SK-N-SH (cell line): ENCODE measurements around the gene SLC26A11. TPM values are rescaled to one million over a fixed set of nuclear protein-coding genes. Genes with fewer than 3 reads are reported as not detected.

Experiments used
- CTCF ChIA-PET: fragments of 300-600, 350-600 bp; formaldehyde crosslinking; extraction: SDS; loops from one replicate; lab custom pipeline; 2021; lab: Yijun Ruan, JAX
- POLR2A ChIA-PET: fragments of 350-600 bp; sonication (Branson Sonifier 250); formaldehyde crosslinking; extraction: SDS; loops from one replicate; lab custom pipeline; 2020; ENCODE audit warnings: antibody characterized with exemption, inconsistent platforms; lab: Yijun Ruan, JAX
- DNase-seq: peaks from one replicate; pipeline ENCODE4 v3.0.0; 2012
- H2AFZ ChIP-seq: fragments of 200-600 bp; sonication (generic); 2 replicates; pipeline ENCODE4 v1.8.1; 2016; ENCODE audit warnings: antibody characterized with exemption, mild to moderate bottlenecking, low read depth
- H3F3A ChIP-seq: fragments of 200-600 bp; sonication (generic); replicated peaks from 2 replicates; pipeline ENCODE3; 2016; ENCODE audit warnings: antibody characterized with exemption, mild to moderate bottlenecking; ENCODE audit not compliant: insufficient read depth
- H3K27ac ChIP-seq, 2 experiments: fragments of 200-500 bp in 1 of 2; fragments of 200-600 bp in 1 of 2; sonication (Bioruptor generic) in 1 of 2; sonication (generic), shearing (Covaris generic) in 1 of 2; 2 replicates each; pipeline versions ENCODE4 v1.5.1 to v1.6.1; 2014 to 2016; ENCODE audit warnings: low read depth in 2 of 2, inconsistent platforms in 1 of 2, low read length in 1 of 2, mild to moderate bottlenecking in 1 of 2, mixed read lengths in 1 of 2
- H3K27me3 ChIP-seq: fragments of 200-600 bp; sonication (generic), shearing (Covaris generic); 2 replicates; pipeline ENCODE4 v1.6.1; 2016; ENCODE audit warnings: mixed run types; ENCODE audit not compliant: insufficient read depth
- H3K36me3 ChIP-seq, 2 experiments: fragments of 200-500 bp in 1 of 2; fragments of 200-600 bp in 1 of 2; sonication (Bioruptor generic) in 1 of 2; sonication (generic) in 1 of 2; replicated peaks in 1 of 2; 2 replicates each; pipeline versions ENCODE3 to v1.5.1; 2014 to 2016; ENCODE audit warnings: low read length in 1 of 2, mild to moderate bottlenecking in 1 of 2; ENCODE audit not compliant: insufficient read depth in 2 of 2, control insufficient read depth in 1 of 2
- H3K4me1 ChIP-seq, 2 experiments: fragments of 200-500 bp in 1 of 2; fragments of 200-600 bp in 1 of 2; sonication (Bioruptor generic) in 1 of 2; sonication (generic), shearing (Covaris generic) in 1 of 2; 2 replicates each; pipeline versions ENCODE4 v1.5.1 to v1.6.1; 2014 to 2016; ENCODE audit warnings: low read depth in 1 of 2, low read length in 1 of 2, mixed run types in 1 of 2; ENCODE audit not compliant: insufficient read depth in 2 of 2, control insufficient read depth in 1 of 2
- H3K4me2 ChIP-seq: fragments of 200-600 bp; sonication (generic), shearing (Covaris generic); 2 replicates; pipeline ENCODE4 v1.6.1; 2017; ENCODE audit warnings: mixed run types
- H3K4me3 ChIP-seq, 2 experiments: fragments of 200-500 bp in 1 of 2; fragments of 200-600 bp in 1 of 2; sonication (Bioruptor generic) in 1 of 2; sonication (generic), shearing (Covaris generic) in 1 of 2; 2 replicates each; pipeline versions ENCODE4 v1.5.1 to v1.8.1; 2014 to 2016; ENCODE audit warnings: low read depth in 2 of 2, inconsistent platforms in 1 of 2, low read length in 1 of 2, mild to moderate bottlenecking in 1 of 2, mixed read lengths in 1 of 2, moderate library complexity in 1 of 2
- H3K79me2 ChIP-seq: fragments of 200-600 bp; sonication (generic); 2 replicates; pipeline ENCODE4 v1.8.1; 2017; ENCODE audit warnings: mild to moderate bottlenecking; ENCODE audit not compliant: insufficient read depth
- H3K9ac ChIP-seq: fragments of 200-600 bp; sonication (generic); 2 replicates; pipeline ENCODE4 v1.6.1; 2017; ENCODE audit warnings: mixed run types
- H3K9me2 ChIP-seq: fragments of 200-600 bp; sonication (generic); 2 replicates; pipeline ENCODE4 v1.6.1; 2017; ENCODE audit warnings: mixed run types
- H3K9me3 ChIP-seq: fragments of 200-600 bp; sonication (generic); 2 replicates; pipeline ENCODE4 v1.6.1; 2017; ENCODE audit warnings: mixed run types, mild to moderate bottlenecking, moderate library complexity
- H4K20me1 ChIP-seq: fragments of 200-600 bp; sonication (generic); 2 replicates; pipeline ENCODE4 v1.6.1; 2017; ENCODE audit warnings: mild to moderate bottlenecking, mixed run types; ENCODE audit not compliant: insufficient read depth
- ELF1 ChIP-seq: IDR thresholded peaks from 2 replicates; pipeline ENCODE4 v1.4.0; 2012
- EP300 ChIP-seq, 2 experiments: IDR thresholded peaks; 2 replicates each; pipeline versions ENCODE4 v1.4.0 to v1.6.1; 2012; ENCODE audit warnings: borderline replicate concordance in 1 of 2, low read depth in 1 of 2, low read length in 1 of 2
- MXI1 ChIP-seq: IDR thresholded peaks from 2 replicates; pipeline ENCODE4 v1.6.1; 2012; ENCODE audit warnings: mild to moderate bottlenecking, low read depth, low read length, improper control_type of control experiment
- NRF1 ChIP-seq: IDR thresholded peaks from 2 replicates; pipeline ENCODE4 v1.6.1; 2012; ENCODE audit warnings: low read depth, mild to moderate bottlenecking, low read length
- PBX3 ChIP-seq: IDR thresholded peaks from 2 replicates; pipeline ENCODE4; 2012
- RAD21 ChIP-seq: IDR thresholded peaks from 2 replicates; pipeline ENCODE4 v1.6.1; 2012; ENCODE audit warnings: mild to moderate bottlenecking, low read length
- SMC3 ChIP-seq: IDR thresholded peaks from 2 replicates; pipeline ENCODE4 v1.6.1; 2012; ENCODE audit warnings: low read depth, low read length, improper control_type of control experiment
- USF1 ChIP-seq: IDR thresholded peaks from 2 replicates; pipeline ENCODE4 v1.4.0; 2012; ENCODE audit warnings: low read depth, borderline replicate concordance
- WGBS: methylation state at CpG from one replicate; pipeline ENCODE4 v1.1.6; 2017; ENCODE audit warnings: low lambda C conversion rate; 5-methylcytosine and 5-hydroxymethylcytosine counted together
- polyA plus RNA-seq, 3 experiments: library from polyadenylated mRNA; depleted of rRNA; stranded (reverse); fragments of >200 nt; gene quantifications; 2 replicates each; pipeline ENCODE4 v1.2.3, GENCODE V29; 2012

The SLC26A11 gene
- polyA plus RNA-seq, 1 of the 3 experiments (the other 2 are of a cell fraction), result 35.9 TPM

GRCh38 chr17:80244871-80245509 lies 24.8 kb downstream of the SLC26A11 start:
- Histone ChIP-seq H3K9ac (no peak overlapping the region), H3K27ac (no peak overlapping the region), H2AFZ (no peak overlapping the region), H3K4me2 (no peak overlapping the region), H3F3A (no peaks in the 10 kb centered on the region), H3K9me2 (no peaks in the 10 kb centered on the region), H3K36me3 (peaks cover 15 to 21% of the 10 kb centered on the region in 2 experiments), H4K20me1 (no peaks in the 10 kb centered on the region), H3K9me3 (no peaks in the 10 kb centered on the region), H3K79me2 (no peaks in the 10 kb centered on the region), H3K27me3 (no peaks in the 10 kb centered on the region), H3K4me1 (no peaks in the 10 kb centered on the region), H3K4me3 (no peak overlapping the region)
- no peak for TF ChIP-seq RAD21
- TF ChIP-seq MXI1, result no peak
- TF ChIP-seq NRF1, result no peak
- no peak for TF ChIP-seq EP300 (IDR thresholded peaks at IDR 0.05; ENCODE audit: borderline replicate concordance in 1 of 2, low read depth in 1 of 2, low read length in 1 of 2)
- no peak for TF ChIP-seq USF1
- TF ChIP-seq SMC3, result no peak
- TF ChIP-seq ELF1, result no peak
- WGBS, result 90% methylated on average over 22 of the region's 22 CpGs
- peak; percentile 13 for DNase-seq
- ChIA-PET POLR2A (no interaction called here), CTCF (interaction anchor here (0.8 kb wide), 1 partner anchor 163 kb away, joined by 3 read pairs; no protein-coding TSS in a partner anchor)

DNA sequence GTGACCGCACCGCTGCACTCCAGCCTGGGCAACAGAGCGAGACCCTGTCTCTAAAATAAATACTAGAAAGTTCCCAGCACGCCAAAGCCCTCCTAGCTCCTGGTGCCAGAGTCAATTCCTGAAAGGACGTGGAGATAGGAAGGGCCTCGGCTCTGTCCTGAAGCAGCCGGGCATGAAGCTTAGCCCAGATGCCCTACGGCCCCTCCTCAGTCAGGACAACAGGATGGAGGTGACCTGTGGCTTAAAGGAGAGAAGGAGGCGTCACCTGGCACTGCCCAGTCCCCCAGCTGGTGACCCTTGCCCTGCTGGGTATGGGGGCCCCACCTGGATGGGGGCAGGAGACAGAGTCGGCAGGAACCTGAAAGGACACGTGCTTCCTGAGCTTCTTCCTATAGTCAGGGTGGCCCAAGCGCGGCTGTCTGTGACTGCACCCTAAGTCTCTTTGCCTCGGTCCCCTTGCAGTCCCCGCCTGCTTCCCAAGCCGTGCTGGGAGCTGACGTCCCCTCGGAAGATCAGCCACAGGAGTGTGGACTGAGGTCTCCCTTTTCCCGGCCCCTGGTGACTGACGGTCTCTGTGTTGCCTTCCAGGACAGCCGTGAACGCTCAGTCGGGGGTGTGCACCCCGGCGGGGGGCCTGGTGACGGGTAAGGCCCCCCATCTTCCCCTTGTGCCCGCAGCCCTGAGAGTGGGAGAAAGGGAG lies 25.5 kb downstream of the SLC26A11 start:
- WGBS, result 94% methylated on average over 25 of the region's 27 CpGs
- no peaks in the 10 kb centered on the region for H3K9me3 ChIP-seq
- TF ChIP-seq ELF1, result no peak
- TF ChIP-seq PBX3, result no peak
- no peaks in the 10 kb centered on the region for H3K27me3 ChIP-seq
- peak; percentile 26 for DNase-seq
- no peaks in the 10 kb centered on the region for H4K20me1 ChIP-seq
- H3K27ac ChIP-seq, result no peak overlapping the region
- no peaks in the 10 kb centered on the region for H3K9me2 ChIP-seq
- H3K4me3 ChIP-seq, result no peak overlapping the region
- H3F3A ChIP-seq, result no peaks in the 10 kb centered on the region
- no peaks in the 10 kb centered on the region for H3K4me1 ChIP-seq
- no peaks in the 10 kb centered on the region for H3K79me2 ChIP-seq
- CTCF ChIA-PET, result interaction anchor here (0.8 kb wide), 1 partner anchor 164 kb away, joined by 3 read pairs; no protein-coding TSS in a partner anchor
- H3K36me3 ChIP-seq, result peaks cover 15 to 21% of the 10 kb centered on the region in 2 experiments
- H3K4me2 ChIP-seq, result no peak overlapping the region
- no peak overlapping the region for H2AFZ ChIP-seq
- no peak overlapping the region for H3K9ac ChIP-seq
- POLR2A ChIA-PET, result no interaction called here
